A549 (cell line): ENCODE measurements around the gene EML1.

Experiments used
- CTCF ChIP-seq: fragments of >200 bp; sonication (Bioruptor Twin); formaldehyde crosslinking; IDR thresholded peaks from 3 replicates; pipeline ENCODE4 v1.5.1; 2016
- MAZ ChIP-seq: fragments of 150-350 bp; IDR thresholded peaks from 2 replicates; pipeline ENCODE4 v1.6.1; 2014; ENCODE audit warnings: antibody characterized with exemption, low read depth, low read length, borderline replicate concordance
- RCOR1 ChIP-seq: fragments of 150-350 bp; IDR thresholded peaks from 2 replicates; pipeline ENCODE4 v1.6.1; 2014; ENCODE audit warnings: antibody characterized with exemption, low read length, low read depth
- SMC3 ChIP-seq: fragments of >200 bp; sonication (Bioruptor Twin); formaldehyde crosslinking; IDR thresholded peaks from 3 replicates; pipeline ENCODE4 v1.6.1; 2018; ENCODE audit warnings: inconsistent platforms
- TFCP2L1 ChIP-seq: fragments of 250-450 bp; sonication (Bioruptor Pico); IDR thresholded peaks from 2 replicates; pipeline ENCODE4 v1.5.0; 2021; ENCODE audit warnings: mild to moderate bottlenecking

GRCh38 chr14:99945732-99946651, 152.8 kb downstream of the EML1 start:
- TF ChIP-seq CTCF = no peak
- no peak for TF ChIP-seq RCOR1
- TF ChIP-seq SMC3 = no peak
- no peak for TF ChIP-seq TFCP2L1 (CRISPR knock-in tag)
- TF ChIP-seq MAZ = no peak
